Upper lobe of left lung (tissue), 4 donors: ENCODE results near the gene CEP55.

Experiments used
- CTCF ChIP-seq, 6 experiments: fragments of 450-650 bp in 4 of 6; fragments of 200-600 bp in 2 of 6; sonication (generic) in 2 of 6; IDR thresholded peaks; one replicate each; pipeline ENCODE4 v1.5.1; 2016 to 2019; ENCODE audit warnings: antibody characterized with exemption in 6 of 6
- POLR2A ChIP-seq, 4 donors: fragments of 450-650 bp; IDR thresholded peaks; one replicate each; pipeline ENCODE4 v1.5.1; 2016 to 2017; ENCODE audit warnings: antibody characterized with exemption in 4 of 4, mild to moderate bottlenecking in 2 of 4

GRCh38 chr10:93488956-93489528 is 7.4 kb upstream of the CEP55 start:
- no peak for TF ChIP-seq CTCF (IDR thresholded peaks at IDR 0.05)
- TF ChIP-seq POLR2A (IDR thresholded peaks at IDR 0.05): no peak
